Measurements from ENCODE around the gene RASA4B.
"Not testable (repeated sequence)": the region's sequence is repeated elsewhere in the genome, so short reads cannot be mapped to it uniquely, and the experiment has no call there.

GRCh38 chr7:102512642-102513221 is 4.8 kb downstream of the RASA4B start:
- TF ChIP-seq CTCF (IDR thresholded peaks at IDR 0.05 in 8 of 11, conservative IDR thresholded peaks at IDR 0.05 in 3 of 11); POLR2AphosphoS5 (IDR thresholded peaks at IDR 0.05); POLR2A (IDR thresholded peaks at IDR 0.05): not testable (repeated sequence)

Data from spleen (tissue), 7 donors.